GM18498 (cell line): ENCODE measurements around the gene PEPD.

Source experiments
- ATAC-seq: cut with Tn5 transposase; IDR thresholded peaks from one replicate; pipeline ENCODE4 v1.9.1; 2021; ENCODE audit warnings: mild to moderate bottlenecking, moderate library complexity; ENCODE audit not compliant: unreplicated experiment

Gene PEPD

DNA sequence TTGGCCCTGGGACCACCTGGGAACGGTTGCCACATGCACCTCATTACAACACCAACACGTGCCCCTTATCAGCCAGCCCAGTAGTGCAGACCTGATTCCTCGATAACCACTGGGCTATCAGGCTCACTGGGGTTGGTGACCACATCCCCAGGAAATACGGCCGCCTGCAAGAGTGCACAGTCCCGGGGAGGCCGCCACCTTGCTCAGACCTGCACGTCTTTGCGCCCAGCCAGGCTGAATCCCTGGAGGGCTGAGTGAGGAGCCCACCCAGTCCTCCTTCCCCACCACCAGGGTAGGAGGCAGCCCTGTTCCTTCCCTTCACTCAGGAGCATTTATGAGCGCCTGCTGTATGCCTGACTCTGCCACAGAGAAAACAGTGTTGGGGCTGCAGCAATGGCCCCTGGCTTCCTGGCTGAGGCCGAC lies 80.3 kb downstream of the PEPD start:
- no peak for ATAC-seq

- ATAC-seq: no peak
Measured at GRCh38 chr19:33440682-33441081, 80.9 kb downstream of the PEPD start.

GRCh38 chr19:33440241-33440640 lies 81.3 kb downstream of the PEPD start:
- no peak for ATAC-seq

- ATAC-seq: no peak
Measured at GRCh38 chr19:33438987-33439781, 82.4 kb downstream of the PEPD start.

DNA sequence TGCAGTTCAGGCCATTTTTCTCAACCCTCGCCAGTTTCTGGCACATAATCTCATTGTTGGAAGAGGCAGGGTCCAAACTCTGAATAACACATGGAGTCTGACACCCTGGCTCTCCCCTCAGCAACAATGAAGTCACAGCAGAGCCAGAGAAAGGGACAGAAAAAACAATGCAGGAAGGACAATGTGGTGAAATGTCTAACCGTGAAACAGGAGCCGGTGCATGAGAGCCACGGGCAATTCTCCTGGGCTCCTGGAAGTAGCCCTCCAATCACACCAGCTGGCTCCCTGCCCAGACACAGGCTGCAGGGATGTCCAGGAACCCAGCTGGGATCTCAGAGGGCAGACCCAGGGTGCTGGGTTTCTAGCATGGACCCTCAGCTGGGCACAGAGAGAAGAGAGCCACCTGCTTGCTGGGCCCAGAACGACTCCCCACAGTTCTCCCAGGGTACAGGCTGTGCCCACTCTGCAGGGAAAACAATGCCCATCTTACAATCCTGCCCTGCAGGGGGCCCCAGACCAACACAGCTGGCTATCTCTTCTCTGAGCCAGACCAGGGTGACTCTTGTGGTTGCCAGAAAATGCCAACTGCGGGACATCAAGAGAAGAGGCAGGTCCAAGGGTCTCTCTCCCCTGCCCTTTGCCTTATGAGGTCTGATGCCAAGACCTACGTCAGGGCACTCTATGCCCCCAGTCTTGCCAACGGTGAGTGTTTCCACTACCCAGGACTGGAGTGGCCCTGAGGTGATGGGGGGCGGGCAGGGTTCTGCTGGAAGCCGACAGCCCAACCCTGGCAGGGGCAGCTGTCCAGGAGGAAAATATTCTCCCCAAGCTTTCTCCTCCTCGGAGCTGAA lies 83.5 kb downstream of the PEPD start:
- no peak for ATAC-seq

GRCh38 chr19:33437393-33437820 lies 84.2 kb downstream of the PEPD start:
- no peak for ATAC-seq

DNA sequence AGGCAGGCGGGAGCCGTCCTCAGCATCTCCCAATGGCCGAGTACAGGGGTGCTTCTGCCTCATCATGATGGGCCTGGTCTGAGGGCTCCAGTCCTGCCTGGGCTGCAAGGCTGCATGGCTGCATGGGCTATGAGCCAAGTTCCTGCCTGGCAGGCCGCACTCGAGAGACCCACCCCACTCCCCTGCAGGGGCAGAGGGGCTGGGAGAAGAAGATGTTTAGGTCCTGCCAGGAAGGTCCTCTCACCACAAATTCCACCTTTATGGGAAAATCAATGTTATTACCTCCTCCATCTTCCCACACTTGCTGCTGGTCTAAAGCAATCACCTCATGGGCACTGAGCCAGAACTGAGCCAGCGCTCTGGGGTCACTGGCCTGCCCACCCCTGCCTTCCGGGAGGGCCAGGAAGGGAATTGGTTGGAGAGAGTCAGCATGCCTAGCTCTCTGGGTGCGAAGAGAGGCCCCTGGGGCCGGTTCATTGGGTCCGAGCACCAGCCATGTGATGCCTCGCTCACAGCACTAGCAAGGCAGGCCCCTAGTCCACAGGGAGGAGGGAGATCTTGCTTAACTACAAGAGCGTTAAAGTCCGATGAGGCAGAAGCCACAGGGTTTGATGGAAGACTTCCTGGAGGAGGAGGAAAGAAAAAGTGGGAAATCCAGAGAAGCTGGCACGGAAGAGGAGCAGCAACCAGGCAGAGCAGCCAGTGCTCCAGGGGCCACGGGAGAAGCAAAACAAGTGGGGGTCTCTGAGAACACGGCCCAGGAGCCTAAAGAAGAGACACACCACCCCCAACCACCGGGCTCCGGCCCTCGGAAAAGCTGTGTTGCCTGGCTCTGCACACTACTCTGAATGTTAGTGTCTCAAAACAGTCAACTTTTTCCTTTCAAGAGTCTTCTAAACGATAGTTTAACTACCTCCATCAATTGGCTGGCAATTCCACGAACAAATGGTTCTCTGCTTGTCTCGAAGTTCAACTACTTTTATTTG lies 84.9 kb downstream of the PEPD start:
- no peak for ATAC-seq

DNA sequence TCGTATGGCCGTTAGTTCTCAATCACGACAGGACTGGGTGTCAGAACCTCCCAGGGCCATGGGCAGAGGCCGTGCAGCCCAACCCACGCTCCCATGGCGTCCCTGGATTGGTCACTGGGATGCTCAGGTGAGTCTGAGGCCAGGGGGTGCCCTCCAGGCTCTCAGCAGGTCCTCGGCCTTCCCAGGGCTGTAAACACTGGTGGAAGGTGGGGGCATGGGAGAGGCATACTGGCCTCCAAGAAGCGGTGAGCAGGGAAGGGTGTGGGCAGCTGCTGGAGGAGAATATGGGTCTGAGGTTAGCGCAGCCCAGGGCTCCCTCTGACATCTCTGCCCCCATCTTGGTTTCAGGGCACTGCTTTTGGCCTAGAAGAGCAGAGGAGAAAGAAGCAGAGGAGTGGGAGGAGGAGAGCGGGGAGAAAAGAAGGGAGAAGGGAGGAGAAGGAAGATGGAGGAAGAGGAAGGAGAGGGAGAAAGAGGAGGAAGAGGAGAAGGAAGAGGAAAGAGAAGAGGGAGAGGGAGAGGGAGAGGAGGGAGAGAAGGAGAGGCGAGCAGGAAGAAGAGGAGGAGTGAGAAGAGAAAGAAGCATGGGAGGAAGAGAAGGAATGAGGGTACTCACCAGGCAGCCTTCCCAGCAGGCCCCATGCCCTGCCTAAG lies 85.8 kb downstream of the PEPD start:
- ATAC-seq: no peak

DNA sequence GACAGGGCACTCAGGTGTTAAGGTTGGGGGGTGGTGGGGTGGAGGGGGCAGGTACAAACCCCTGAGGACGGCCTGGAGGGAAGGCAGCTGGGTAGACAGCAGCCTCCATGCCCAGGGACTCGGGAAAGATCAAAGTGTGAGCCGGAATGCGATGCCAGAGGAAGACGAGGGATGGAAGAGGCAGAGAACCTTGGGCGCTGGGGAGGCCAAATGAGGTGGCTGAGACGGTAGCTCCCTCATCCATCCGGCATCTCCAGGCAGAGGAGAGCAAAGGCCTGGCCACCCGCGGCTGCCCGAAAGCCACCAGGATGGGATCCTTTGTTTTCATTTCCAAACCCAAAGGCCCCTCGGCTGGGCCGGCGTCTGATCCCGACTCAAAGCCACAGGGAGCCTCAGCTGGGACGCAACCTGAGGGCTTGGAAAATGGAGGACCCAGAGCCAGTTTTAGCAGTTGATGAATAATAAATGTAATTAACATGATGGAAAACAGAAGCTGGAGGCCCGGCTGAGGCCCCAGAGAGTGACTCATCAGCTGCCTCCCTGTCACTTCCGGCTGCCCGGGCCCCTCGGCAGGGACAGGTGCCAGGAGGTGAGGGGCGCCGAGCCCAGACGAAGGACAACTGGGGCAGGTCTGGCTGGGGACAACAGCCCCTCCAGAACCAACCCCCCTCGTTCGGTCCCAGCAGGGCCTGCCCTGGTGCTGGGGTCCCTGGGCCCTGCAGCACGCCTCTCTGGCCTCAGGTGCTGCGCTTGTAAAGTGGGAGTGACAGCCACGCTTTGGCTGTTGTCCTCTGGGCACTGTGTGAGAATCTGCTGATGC lies 86.5 kb downstream of the PEPD start:
- no peak for ATAC-seq

DNA sequence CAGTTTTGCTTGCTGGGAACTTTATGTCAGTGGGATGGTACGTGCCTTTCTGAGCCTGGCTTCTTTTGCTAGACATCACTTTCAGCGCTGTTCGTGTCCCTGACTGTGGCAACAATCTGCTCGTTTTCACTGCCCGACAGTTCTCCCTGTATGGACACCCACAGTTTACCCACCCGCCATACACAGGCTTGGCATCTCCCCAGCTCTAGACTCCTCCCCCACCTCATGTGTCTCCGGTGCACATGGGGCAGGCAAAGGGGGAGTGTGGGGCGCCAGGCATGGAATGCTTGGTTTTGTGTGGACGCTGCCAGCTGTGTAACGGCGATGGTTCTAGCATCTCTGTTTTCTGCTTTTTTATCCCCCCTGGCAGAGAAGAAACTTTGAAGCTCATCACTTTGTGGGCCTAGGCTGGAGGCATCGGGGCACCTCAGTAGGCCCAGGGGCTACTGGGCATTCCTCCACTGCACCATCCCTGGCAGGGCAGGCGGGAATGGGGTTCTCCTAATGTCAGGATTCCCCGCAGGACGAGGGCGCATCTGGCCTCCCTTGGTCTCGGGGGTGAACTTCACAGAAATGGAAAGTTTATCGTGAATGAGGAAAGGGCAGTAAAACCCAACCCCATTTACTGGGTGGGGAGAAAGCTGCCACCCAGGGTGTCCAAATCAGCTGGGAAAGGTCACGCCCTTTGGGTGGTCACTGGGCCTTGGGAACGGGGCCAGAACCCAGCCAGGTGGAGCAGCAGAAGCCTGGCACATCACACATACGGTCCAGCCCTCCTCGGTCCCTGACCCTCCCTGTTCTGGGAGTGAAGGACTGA lies 87.3 kb downstream of the PEPD start:
- ATAC-seq: no peak

- no peak for ATAC-seq
Measured at GRCh38 chr19:33432446-33433170, 89.0 kb downstream of the PEPD start.

DNA sequence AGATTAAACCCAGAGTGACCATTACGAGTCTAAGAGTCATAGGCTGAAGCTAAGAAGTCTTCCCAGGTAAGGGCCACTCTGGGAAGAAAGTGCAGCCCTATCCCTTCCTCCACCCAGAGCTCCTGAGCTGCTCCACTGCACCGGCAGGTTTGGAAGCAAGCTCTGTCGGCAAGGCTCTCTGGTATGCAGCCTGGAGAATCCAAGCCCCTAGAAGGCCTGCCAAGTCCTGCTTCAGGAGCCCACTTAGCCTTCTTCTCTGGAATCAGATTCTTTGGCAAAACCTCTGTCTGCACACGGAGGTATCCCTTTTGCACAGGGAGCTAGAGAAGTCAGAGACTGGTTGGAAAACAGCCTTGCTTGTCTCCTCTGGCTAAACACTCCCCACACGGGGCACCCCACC lies 89.6 kb downstream of the PEPD start:
- ATAC-seq: no peak

- peak; percentile 53 for ATAC-seq
Measured at GRCh38 chr19:33430674-33431277, 90.8 kb downstream of the PEPD start.

- ATAC-seq: no peak
Measured at GRCh38 chr19:33429891-33430673, 91.5 kb downstream of the PEPD start.

DNA sequence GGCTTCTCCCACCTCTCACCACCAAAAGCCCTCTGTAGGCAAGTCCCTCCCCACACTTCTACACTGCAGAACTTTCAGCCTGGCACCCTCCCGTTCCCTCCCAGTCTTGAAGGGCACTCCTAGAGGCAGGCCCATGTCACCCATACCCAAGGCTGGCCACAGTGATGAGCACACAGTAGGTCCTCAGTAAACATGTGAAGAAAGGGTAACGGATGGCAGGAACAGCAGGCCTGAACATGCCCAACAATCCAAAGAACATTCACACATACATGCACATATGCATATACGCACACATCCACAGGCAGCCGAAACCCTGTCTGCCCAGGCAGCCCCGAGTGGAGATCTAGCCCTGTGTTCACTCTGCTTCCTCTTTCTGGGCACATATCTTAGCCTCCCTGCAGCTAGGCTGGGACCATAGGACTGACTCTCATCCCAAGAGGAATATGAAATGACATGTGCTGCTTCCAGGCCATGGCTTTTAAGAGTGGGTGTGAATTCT lies 92.9 kb downstream of the PEPD start:
- no peak for ATAC-seq

GRCh38 chr19:33427801-33428626 lies 93.6 kb downstream of the PEPD start:
- ATAC-seq: no peak
